GM12878 (cell line): ENCODE results near the gene AURKA.

Experiments used
- CTCF ChIP-seq, 3 experiments: IDR thresholded peaks in 2 of 3; conservative IDR thresholded peaks in 1 of 3; 2 replicates each; pipeline ENCODE4 v1.5.1; 2011; ENCODE audit warnings: low read depth in 3 of 3, low read length in 3 of 3, mild to moderate bottlenecking in 3 of 3, control low read depth in 2 of 3, moderate library complexity in 2 of 3, inconsistent platforms in 1 of 3, mixed read lengths in 1 of 3; ENCODE audit not compliant: control insufficient read depth in 2 of 3, insufficient read depth in 1 of 3; ENCODE audit errors: extremely low read depth in 1 of 3
- KDM1A ChIP-seq: fragments of 200-600 bp; sonication (generic); IDR thresholded peaks from 2 replicates; pipeline ENCODE4 v1.6.1; 2016; ENCODE audit warnings: borderline replicate concordance
- PAX5 ChIP-seq: IDR thresholded peaks from 2 replicates; pipeline ENCODE4 v1.6.1; 2011; ENCODE audit warnings: low read depth, low read length, borderline replicate concordance

DNA sequence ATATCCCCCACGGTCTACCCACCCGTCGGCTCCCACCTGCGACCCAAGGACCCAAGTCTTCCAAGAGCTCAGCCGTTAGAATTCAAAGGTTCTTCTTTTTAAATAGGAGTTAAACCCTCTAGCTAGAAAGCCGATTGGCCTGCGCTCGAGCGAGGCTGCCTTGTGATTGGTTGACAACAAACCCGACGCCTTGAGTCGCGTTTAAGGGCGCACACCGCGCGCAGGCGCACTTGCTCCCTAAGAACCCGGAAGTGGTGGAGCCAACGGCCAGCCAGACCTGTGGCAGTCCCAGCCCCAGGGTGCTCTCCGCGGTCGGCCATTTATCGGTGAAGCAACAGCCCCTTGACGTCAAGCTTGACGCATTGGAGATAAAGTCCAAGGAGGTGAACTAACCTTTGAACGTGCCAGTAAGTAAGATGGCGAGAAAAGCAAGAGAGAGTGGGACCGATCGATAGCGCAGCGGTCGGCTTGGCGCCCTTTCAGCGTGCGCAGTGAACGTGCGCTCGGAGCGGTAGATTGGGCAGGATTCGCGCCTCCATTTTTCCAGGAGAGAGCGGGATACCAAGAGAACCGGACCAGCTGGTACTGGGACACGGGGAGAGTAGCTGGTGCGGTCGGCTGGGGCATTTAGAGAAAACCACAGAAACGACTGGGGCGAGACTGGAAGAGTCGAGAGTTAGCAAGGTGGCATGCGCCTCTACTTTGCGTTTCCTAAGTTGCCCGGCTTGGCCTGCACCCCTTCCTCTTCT is at the start of gene AURKA, which contains the start of gene CSTF1:
- TF ChIP-seq CTCF (IDR thresholded peaks at IDR 0.05 in 2 of 3, conservative IDR thresholded peaks at IDR 0.05 in 1 of 3; ENCODE audit: control insufficient read depth in 2 of 3, extremely low read depth in 1 of 3, insufficient read depth in 1 of 3, low read depth in 3 of 3, low read length in 3 of 3) (no peak), PAX5 (no peak; the same call in 1 of the 2 replicates), KDM1A (no peak)
